IPS-18c (cell line): ENCODE measurements around the gene CDH12.
"Not testable (repeated sequence)": the region's sequence is repeated elsewhere in the genome, so short reads cannot be mapped to it uniquely, and the experiment has no call there.

Experiments used
- H3K4me3 ChIP-seq: 2 replicates; pipeline ENCODE4 v1.7.0; 2013; ENCODE audit warnings: low read depth, mild to moderate bottlenecking, low read length, moderate library complexity; ENCODE audit not compliant: insufficient read depth
- H3K9me3 ChIP-seq: one replicate; pipeline ENCODE4 v1.6.1; 2013; ENCODE audit warnings: mild to moderate bottlenecking, low read length, moderate library complexity; ENCODE audit not compliant: control insufficient read depth, insufficient read depth

Gene CDH12

GRCh38 chr5:22001097-22001496 lies 852.0 kb downstream of the CDH12 start:
- not testable (repeated sequence) for H3K9me3 ChIP-seq, H3K4me3 ChIP-seq

- H3K4me3 ChIP-seq, H3K9me3 ChIP-seq: not testable (repeated sequence)
Observed at GRCh38 chr5:21985799-21986198, 867.3 kb downstream of the CDH12 start.

- H3K9me3 ChIP-seq: not testable (repeated sequence)
Observed at GRCh38 chr5:21951571-21951970, 901.6 kb downstream of the CDH12 start.

GRCh38 chr5:21931116-21931515 lies 922.0 kb downstream of the CDH12 start:
- H3K4me3 ChIP-seq: no peak overlapping the region

More at GRCh38 chr5:21951571-21951970, 901.6 kb downstream of the CDH12 start:
- H3K4me3 ChIP-seq: not testable (repeated sequence)

GRCh38 chr5:21919414-21920022 lies 933.6 kb downstream of the CDH12 start:
- no peak overlapping the region for H3K4me3 ChIP-seq
- H3K9me3 ChIP-seq: no peaks in the 10 kb centered on the region

More at GRCh38 chr5:21931116-21931515, 922.0 kb downstream of the CDH12 start:
- no peaks in the 10 kb centered on the region for H3K9me3 ChIP-seq

GRCh38 chr5:21918451-21918850 lies 934.7 kb downstream of the CDH12 start:
- no peak overlapping the region for H3K4me3 ChIP-seq
- H3K9me3 ChIP-seq: no peaks in the 10 kb centered on the region

- H3K9me3 ChIP-seq: no peaks in the 10 kb centered on the region
- H3K4me3 ChIP-seq: no peak overlapping the region
Observed at GRCh38 chr5:21910731-21911130, 942.4 kb downstream of the CDH12 start.

- Histone ChIP-seq H3K9me3 (no peaks in the 10 kb centered on the region), H3K4me3 (no peak overlapping the region)
Observed at GRCh38 chr5:21895766-21896350, 957.3 kb downstream of the CDH12 start.

- no peaks in the 10 kb centered on the region for H3K9me3 ChIP-seq
- no peak overlapping the region for H3K4me3 ChIP-seq
Observed at GRCh38 chr5:21893161-21893560, 960.0 kb downstream of the CDH12 start.

GRCh38 chr5:21889581-21889980 lies 963.6 kb downstream of the CDH12 start:
- Histone ChIP-seq H3K9me3 (no peaks in the 10 kb centered on the region), H3K4me3 (no peak overlapping the region)

GRCh38 chr5:21882074-21882745 lies 970.9 kb downstream of the CDH12 start:
- H3K4me3 ChIP-seq: no peak overlapping the region
- no peaks in the 10 kb centered on the region for H3K9me3 ChIP-seq

GRCh38 chr5:21880164-21880563 lies 973.0 kb downstream of the CDH12 start:
- H3K4me3 ChIP-seq: no peak overlapping the region
- H3K9me3 ChIP-seq: no peaks in the 10 kb centered on the region

GRCh38 chr5:21862986-21863385 lies 990.2 kb downstream of the CDH12 start:
- Histone ChIP-seq H3K4me3 (no peak overlapping the region), H3K9me3 (no peaks in the 10 kb centered on the region)

GRCh38 chr5:21858441-21858840 lies 994.7 kb downstream of the CDH12 start:
- Histone ChIP-seq H3K9me3 (no peaks in the 10 kb centered on the region), H3K4me3 (no peak overlapping the region)

- H3K4me3 ChIP-seq: no peak overlapping the region
- no peaks in the 10 kb centered on the region for H3K9me3 ChIP-seq
Observed at GRCh38 chr5:21856987-21857386, 996.2 kb downstream of the CDH12 start.

- no peak overlapping the region for H3K4me3 ChIP-seq
Observed at GRCh38 chr5:21847300-21847699, 1005.8 kb downstream of the CDH12 start.

GRCh38 chr5:21844960-21845359 lies 1008.2 kb downstream of the CDH12 start:
- H3K4me3 ChIP-seq: no peak overlapping the region
- no peaks in the 10 kb centered on the region for H3K9me3 ChIP-seq

More at GRCh38 chr5:21847300-21847699, 1005.8 kb downstream of the CDH12 start:
- H3K9me3 ChIP-seq: no peaks in the 10 kb centered on the region

GRCh38 chr5:21834863-21835262 lies 1018.3 kb downstream of the CDH12 start:
- Histone ChIP-seq H3K4me3 (no peak overlapping the region), H3K9me3 (no peaks in the 10 kb centered on the region)
